ENCODE data around the gene CARMIL1. TPM values are rescaled to one million over a fixed set of nuclear protein-coding genes. Genes with fewer than 3 reads are reported as not detected.

CARMIL1 gene
- total and polyA plus RNA-seq, 2 donors from 2014 or later: 22.3 to 51.1 TPM

DNA sequence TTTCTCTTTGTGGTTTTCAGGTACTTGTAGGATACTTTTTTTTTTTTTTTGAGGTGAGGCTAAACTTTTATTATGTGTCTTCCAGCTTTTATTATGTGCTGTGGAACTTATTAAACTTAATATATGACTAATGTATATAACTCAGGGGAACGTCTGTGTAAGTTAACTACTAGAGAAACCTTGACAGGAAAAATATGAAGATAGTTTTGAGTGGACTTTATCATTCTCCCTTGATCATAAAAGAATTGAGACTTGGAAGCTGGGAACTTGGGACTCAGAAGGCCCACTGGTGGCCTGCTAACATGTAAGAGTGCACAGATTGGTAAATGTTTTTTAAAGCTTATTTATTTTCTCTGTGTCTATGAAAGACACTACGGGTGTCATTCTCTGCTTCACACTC lies 73.1 kb downstream of the CARMIL1 start:
- H3K4me3 ChIP-seq (ENCODE audit: low read length in 3 of 3): no peak overlapping the region
- no peaks in the 10 kb centered on the region for H3K9me3 ChIP-seq (ENCODE audit: control insufficient read depth in 2 of 3, insufficient read depth in 1 of 3, low read length in 3 of 3)
- H3K9ac ChIP-seq (ENCODE audit: low read length in 3 of 3): no peak overlapping the region
- H3K27me3 ChIP-seq (ENCODE audit: control insufficient read depth, insufficient read depth, low read length): no peaks in the 10 kb centered on the region
- DNase-seq: no peak
- FAIRE-seq: no peak
- intact Hi-C loops (cut with DNase I): no loop called here
- no peaks in the 10 kb centered on the region for H3K36me3 ChIP-seq (ENCODE audit: control insufficient read depth in 2 of 3, insufficient read depth in 3 of 3, low read length in 3 of 3)
- peaks cover 0 to 4% (median 0%) of the 10 kb centered on the region in 3 donors for H3K4me1 ChIP-seq (ENCODE audit: control insufficient read depth in 2 of 3, insufficient read depth in 2 of 3, low read depth in 1 of 3, low read length in 3 of 3)
- no peak for TF ChIP-seq CTCF (IDR thresholded peaks at IDR 0.05; ENCODE audit: borderline replicate concordance, extremely low read depth, insufficient read depth)
- no peak overlapping the region for H3K27ac ChIP-seq (ENCODE audit: low read depth in 2 of 2, low read length in 2 of 2)

DNA sequence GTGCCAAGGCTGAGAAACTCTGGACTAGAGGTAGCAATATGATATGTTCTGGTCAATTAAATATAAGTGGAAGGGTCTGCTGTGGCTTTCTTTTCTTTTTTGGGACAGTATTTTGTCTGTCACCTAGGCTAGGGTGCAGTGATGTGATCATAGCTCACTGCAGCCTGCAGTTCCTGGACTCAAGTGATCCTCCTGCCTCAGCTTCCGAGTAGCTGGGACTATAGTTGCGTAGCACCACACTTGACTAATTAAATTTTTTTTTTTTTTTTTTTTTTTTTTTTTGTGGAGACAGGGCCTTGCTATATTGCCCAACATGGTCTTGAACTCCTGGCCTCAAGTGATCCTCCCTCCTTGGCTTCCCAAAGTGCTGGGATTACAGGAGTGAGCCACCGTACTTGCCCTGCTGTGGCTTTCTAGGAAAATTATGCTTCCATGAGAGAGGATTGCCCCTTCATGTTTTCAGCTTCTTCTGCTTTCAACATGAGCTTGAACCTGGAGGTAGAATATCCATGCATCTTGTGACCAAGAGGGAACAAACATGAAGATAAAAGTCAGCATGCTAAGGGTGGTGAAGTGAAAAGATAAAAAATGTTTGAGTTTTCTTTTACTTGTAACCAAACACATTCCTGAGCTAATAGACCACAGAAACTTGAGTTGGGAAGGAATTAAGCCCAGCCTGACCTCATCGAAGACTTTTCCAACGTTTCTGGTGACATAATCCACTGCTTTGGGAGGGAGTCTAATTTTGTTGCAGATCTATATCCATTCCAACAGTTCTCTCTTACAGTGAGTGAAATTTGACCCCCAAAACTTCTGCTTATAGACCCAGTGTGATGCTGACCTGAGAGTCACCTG lies 75.1 kb downstream of the CARMIL1 start:
- Histone ChIP-seq H3K27ac (ENCODE audit: low read depth in 2 of 2, low read length in 2 of 2) (no peak overlapping the region), H3K4me1 (ENCODE audit: control insufficient read depth in 2 of 3, insufficient read depth in 2 of 3, low read depth in 1 of 3, low read length in 3 of 3) (peaks cover 0 to 8% (median 4%) of the 10 kb centered on the region in 3 donors), H3K27me3 (ENCODE audit: control insufficient read depth, insufficient read depth, low read length) (no peaks in the 10 kb centered on the region), H3K36me3 (ENCODE audit: control insufficient read depth in 2 of 3, insufficient read depth in 3 of 3, low read length in 3 of 3) (no peaks in the 10 kb centered on the region), H3K9ac (ENCODE audit: low read length in 3 of 3) (no peak overlapping the region), H3K4me3 (ENCODE audit: low read length in 3 of 3) (no peak overlapping the region), H3K9me3 (ENCODE audit: control insufficient read depth in 2 of 3, insufficient read depth in 1 of 3, low read length in 3 of 3) (no peaks in the 10 kb centered on the region)
- intact Hi-C loops (cut with DNase I): no loop called here
- FAIRE-seq (no peak), DNase-seq (peak in 3 of 5 donors; percentile 23 to 64 (median 46))
- TF ChIP-seq CTCF (IDR thresholded peaks at IDR 0.05; ENCODE audit: borderline replicate concordance, extremely low read depth, insufficient read depth): no peak

GRCh38 chr6:25359191-25359861 lies 80.2 kb downstream of the CARMIL1 start:
- peak overlapping the region in 2 of 3 donors; percentile 20 to 23 for H3K4me3 ChIP-seq (ENCODE audit: low read length in 3 of 3)
- H3K9ac ChIP-seq (ENCODE audit: low read length in 3 of 3): no peak overlapping the region
- intact Hi-C loops (cut with DNase I): no loop called here

More at GRCh38 chr6:25359191-25359861, 80.2 kb downstream of the CARMIL1 start:
- Histone ChIP-seq H3K36me3 (ENCODE audit: control insufficient read depth in 2 of 3, insufficient read depth in 3 of 3, low read length in 3 of 3) (no peaks in the 10 kb centered on the region), H3K4me1 (ENCODE audit: control insufficient read depth in 2 of 3, insufficient read depth in 2 of 3, low read depth in 1 of 3, low read length in 3 of 3) (peaks cover 0 to 10% (median 8%) of the 10 kb centered on the region in 3 donors), H3K27ac (ENCODE audit: low read depth in 2 of 2, low read length in 2 of 2) (peak overlapping the region in 1 of 2 donors; percentile 3), H3K9me3 (ENCODE audit: control insufficient read depth in 2 of 3, insufficient read depth in 1 of 3, low read length in 3 of 3) (no peaks in the 10 kb centered on the region), H3K27me3 (ENCODE audit: control insufficient read depth, insufficient read depth, low read length) (no peaks in the 10 kb centered on the region)
- TF ChIP-seq CTCF (IDR thresholded peaks at IDR 0.05; ENCODE audit: borderline replicate concordance, extremely low read depth, insufficient read depth): no peak
- DNase-seq (peak in 3 of 5 donors; percentile 37 to 51 (median 40)), FAIRE-seq (no peak)

Measured in kidney (tissue), 14 donors.